Left ventricle myocardium inferior (tissue), 1 donor: Measurements from ENCODE around the gene STOX2. TPM values are rescaled to one million over a fixed set of nuclear protein-coding genes. Genes with fewer than 3 reads are reported as not detected.

Experiments
- DNase-seq: peaks from one replicate; pipeline ENCODE4 v3.0.0-alpha.2; 2020
- H3K27ac ChIP-seq: fragments of 200-600 bp; replicated peaks from 2 replicates; pipeline ENCODE4 v1.8.0; 2021
- H3K27me3 ChIP-seq: fragments of 200-600 bp; 2 replicates; pipeline ENCODE4 v1.8.0; 2021; ENCODE audit warnings: low read depth
- H3K36me3 ChIP-seq: fragments of 200-600 bp; 2 replicates; pipeline ENCODE4 v1.8.0; 2021
- H3K4me1 ChIP-seq: fragments of 200-600 bp; 2 replicates; pipeline ENCODE4 v1.8.0; 2021
- H3K4me3 ChIP-seq: fragments of 200-600 bp; 2 replicates; pipeline ENCODE4 v1.8.0; 2021; ENCODE audit warnings: mild to moderate bottlenecking, moderate library complexity
- H3K9me3 ChIP-seq: fragments of 200-600 bp; replicated peaks from 2 replicates; pipeline ENCODE4 v1.8.0; 2021
- CTCF ChIP-seq: fragments of 200-600 bp; IDR thresholded peaks from 2 replicates; pipeline ENCODE4 v1.8.0; 2021; ENCODE audit warnings: antibody characterized with exemption, mild to moderate bottlenecking, borderline replicate concordance
- intact Hi-C: fragments of 100-400 bp; cut with micrococcal nuclease; formaldehyde crosslinking; loops from one replicate; pipeline ENCODE4 v1.11.0; 2022
- total RNA-seq: library from RNA; stranded (reverse); fragmentation: NEBNext Ultra II Directional; extraction: Animal tissue kit (Norgen Biotek cat#: 25700); gene quantifications from one replicate; pipeline ENCODE4 v1.2.1, GENCODE V29; 2021
- donor health status: DM: no; HTN: yes; CAD: no; lungs with severe emphysema.

Gene STOX2
- total RNA-seq, 1 donor from 2014 or later: 12.2 TPM

GRCh38 chr4:184062769-184063168, 157.7 kb downstream of the STOX2 start:
- no peak for DNase-seq
- intact Hi-C loops: no loop called here
- Histone ChIP-seq H3K4me3 (no peak overlapping the region), H3K9me3 (no peaks in the 10 kb centered on the region), H3K36me3 (no peaks in the 10 kb centered on the region), H3K27ac (no peak overlapping the region), H3K27me3 (no peaks in the 10 kb centered on the region), H3K4me1 (peaks cover 11% of the 10 kb centered on the region)
- TF ChIP-seq CTCF: no peak

- Histone ChIP-seq H3K4me3 (no peak overlapping the region), H3K36me3 (no peaks in the 10 kb centered on the region), H3K27ac (no peak overlapping the region), H3K4me1 (no peaks in the 10 kb centered on the region), H3K27me3 (no peaks in the 10 kb centered on the region), H3K9me3 (no peaks in the 10 kb centered on the region)
- no peak for DNase-seq
- intact Hi-C loops: no loop called here
- no peak for TF ChIP-seq CTCF
Measured at GRCh38 chr4:184064877-184065276, 159.8 kb downstream of the STOX2 start.

GRCh38 chr4:184066584-184067300, 161.6 kb downstream of the STOX2 start:
- H3K9me3 ChIP-seq: peaks cover 10% of the 10 kb centered on the region
- H3K27me3 ChIP-seq: no peaks in the 10 kb centered on the region
- DNase-seq: no peak
- H3K4me3 ChIP-seq: no peak overlapping the region
- no peak for TF ChIP-seq CTCF
- H3K36me3 ChIP-seq: peaks cover 7% of the 10 kb centered on the region
- intact Hi-C loops: no loop called here
- no peaks in the 10 kb centered on the region for H3K4me1 ChIP-seq
- H3K27ac ChIP-seq: no peak overlapping the region

GRCh38 chr4:184067931-184068554, 162.9 kb downstream of the STOX2 start:
- no peaks in the 10 kb centered on the region for H3K27me3 ChIP-seq
- H3K4me1 ChIP-seq: no peaks in the 10 kb centered on the region
- no peak overlapping the region for H3K27ac ChIP-seq
- intact Hi-C loops: no loop called here
- no peak overlapping the region for H3K4me3 ChIP-seq
- H3K9me3 ChIP-seq: peaks cover 23% of the 10 kb centered on the region
- DNase-seq: no peak
- peaks cover 7% of the 10 kb centered on the region for H3K36me3 ChIP-seq
- no peak for TF ChIP-seq CTCF

Other genes starting within 250 kb of the STOX2 start
- gene RWDD4, start 246.1 kb upstream of the STOX2 start, total RNA-seq: 18.0 TPM
- gene TRAPPC11, start 246.0 kb upstream of the STOX2 start, total RNA-seq: 20.5 TPM